ENCODE results near the gene SLC33A1.
A peak's percentile ranks its signal among the peaks of the same experiment; 100 is the strongest.
"Not testable (repeated sequence)": the region's sequence is repeated elsewhere in the genome, so short reads cannot be mapped to it uniquely, and the experiment has no call there.

The SLC33A1 gene

GRCh38 chr3:155861476-155862183, 7.4 kb upstream of the SLC33A1 start:
- DNase-seq: no peak

- not testable (repeated sequence) for DNase-seq
Measured at GRCh38 chr3:155860424-155860823, 6.2 kb upstream of the SLC33A1 start.

GRCh38 chr3:155859859-155860258, 5.6 kb upstream of the SLC33A1 start:
- no peak for DNase-seq

- no peak for DNase-seq
Measured at GRCh38 chr3:155853214-155854140, 750 bp downstream of the SLC33A1 start.

GRCh38 chr3:155852341-155852740, 1.9 kb downstream of the SLC33A1 start:
- DNase-seq: no peak

GRCh38 chr3:155849404-155849803, 4.8 kb downstream of the SLC33A1 start:
- DNase-seq: not testable (repeated sequence)

DNA sequence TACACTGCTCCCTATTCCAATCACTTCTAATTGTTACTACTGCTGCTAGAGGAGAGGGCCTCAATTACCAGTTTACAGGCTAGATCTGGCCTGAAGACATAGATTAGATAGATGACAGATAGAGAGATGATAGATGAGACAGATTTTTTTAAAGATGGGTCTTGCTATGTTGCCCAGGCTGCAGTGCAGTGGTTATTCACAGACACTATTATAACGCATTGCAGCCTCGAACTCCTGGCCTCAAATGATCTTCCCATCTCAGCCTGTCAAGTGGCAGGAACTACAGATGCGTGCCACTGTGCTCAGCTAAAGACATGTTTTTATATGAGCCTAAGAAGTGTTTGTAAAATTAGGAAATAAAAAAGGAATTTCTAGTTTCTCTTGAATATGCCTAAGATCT, 6.2 kb downstream of the SLC33A1 start:
- no peak for DNase-seq

GRCh38 chr3:155846119-155846518, 8.1 kb downstream of the SLC33A1 start:
- no peak for DNase-seq

GRCh38 chr3:155843569-155843968, 10.7 kb downstream of the SLC33A1 start:
- DNase-seq: no peak

GRCh38 chr3:155835341-155836071, 18.7 kb downstream of the SLC33A1 start:
- no peak for DNase-seq

DNA sequence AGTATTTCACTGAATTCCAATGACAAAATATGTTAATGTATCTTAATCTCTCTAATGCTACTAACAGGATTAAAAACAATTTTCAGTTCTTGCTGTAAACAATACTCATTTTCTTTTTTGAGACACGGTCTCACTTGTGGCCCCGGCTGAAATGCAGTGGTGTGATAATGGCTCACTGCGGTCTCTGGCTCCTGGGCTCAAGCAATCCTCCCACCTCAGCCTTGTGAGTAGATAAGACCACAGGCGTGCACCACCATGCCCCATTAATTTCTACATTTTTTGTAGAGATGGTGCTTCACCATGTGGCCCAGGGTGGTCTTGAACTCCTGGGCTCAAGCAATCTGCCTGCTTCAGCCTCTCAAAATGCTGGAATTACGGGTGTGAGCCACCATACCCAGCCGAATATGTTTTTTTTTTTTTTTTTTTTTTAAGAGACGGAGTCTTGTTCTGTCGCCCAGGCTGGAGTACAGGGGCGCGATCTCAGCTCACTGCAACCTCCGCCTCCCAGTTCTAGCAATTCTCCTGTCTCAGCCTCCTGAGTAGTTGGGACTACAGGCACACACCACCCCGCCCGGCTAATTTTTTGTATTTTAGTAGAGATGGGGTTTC, 25.6 kb downstream of the SLC33A1 start:
- DNase-seq: not testable (repeated sequence)

- no peak for DNase-seq
Measured at GRCh38 chr3:155815030-155815545, 39.1 kb downstream of the SLC33A1 start.

GRCh38 chr3:155813224-155813623, 41.0 kb downstream of the SLC33A1 start:
- DNase-seq: not testable (repeated sequence)

- no peak for DNase-seq
Measured at GRCh38 chr3:155809181-155809580, 45.0 kb downstream of the SLC33A1 start.

DNA sequence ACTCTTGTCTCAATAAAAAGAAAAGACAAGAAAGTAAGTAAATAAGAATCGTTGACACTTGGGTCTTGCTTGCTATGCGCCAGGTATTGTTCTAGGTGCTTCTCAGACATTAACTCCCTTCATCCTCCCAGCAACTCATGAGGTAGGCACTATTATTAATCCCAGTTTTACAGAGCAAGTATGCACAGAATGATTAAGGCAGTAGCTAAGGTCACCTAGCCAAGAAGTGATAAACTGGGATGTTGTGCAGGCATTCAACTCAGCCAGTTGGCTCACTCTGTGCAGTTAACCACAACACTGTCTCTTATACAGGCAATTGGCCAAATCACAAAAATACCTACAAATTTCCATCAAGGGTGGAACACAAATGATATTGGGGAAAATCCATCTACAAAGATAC, 46.4 kb downstream of the SLC33A1 start:
- no peak for DNase-seq

GRCh38 chr3:155805802-155806618, 48.2 kb downstream of the SLC33A1 start, which contains the start of gene C3orf33:
TSS of gene C3orf33 (minus strand) at chr3:155806278. CDS start at chr3:155806252, 26 bp downstream.
- peak; percentile 6 for DNase-seq

DNA sequence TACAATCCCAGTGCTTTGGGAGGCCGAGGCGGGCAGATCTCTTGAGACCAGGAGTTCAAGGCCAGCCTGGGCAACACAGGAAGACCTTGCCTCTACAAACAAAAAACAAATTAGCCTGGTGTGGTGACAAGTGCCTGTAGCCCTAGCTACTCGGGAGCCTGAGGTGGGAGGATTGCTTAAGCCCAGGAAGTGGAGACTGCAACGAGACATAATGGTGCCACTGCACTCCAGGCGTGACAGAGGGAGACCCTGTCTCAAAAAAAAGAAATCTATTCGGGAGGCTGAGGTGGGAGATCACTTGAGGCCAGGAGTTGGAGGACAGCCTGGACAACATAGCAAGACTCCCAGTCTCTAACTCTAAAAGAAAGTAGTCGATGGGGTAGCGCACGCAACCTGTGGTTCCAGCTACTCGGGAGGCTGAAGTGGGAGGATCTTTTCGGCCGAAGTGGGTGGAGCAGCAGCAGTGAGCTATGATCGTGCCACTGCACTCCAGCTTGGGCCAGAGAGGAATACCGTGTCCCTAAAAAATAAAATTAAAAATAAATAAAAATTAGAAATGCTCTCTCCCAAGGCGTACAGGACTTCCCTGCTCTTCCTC, 48.9 kb downstream of the SLC33A1 start:
- peak; percentile 10 for DNase-seq

- no peak for DNase-seq
Measured at GRCh38 chr3:155804323-155804722, 49.9 kb downstream of the SLC33A1 start.

GRCh38 chr3:155792532-155792931, 61.7 kb downstream of the SLC33A1 start:
- DNase-seq: no peak

GRCh38 chr3:155791190-155791589, 63.0 kb downstream of the SLC33A1 start:
- DNase-seq: no peak

DNA sequence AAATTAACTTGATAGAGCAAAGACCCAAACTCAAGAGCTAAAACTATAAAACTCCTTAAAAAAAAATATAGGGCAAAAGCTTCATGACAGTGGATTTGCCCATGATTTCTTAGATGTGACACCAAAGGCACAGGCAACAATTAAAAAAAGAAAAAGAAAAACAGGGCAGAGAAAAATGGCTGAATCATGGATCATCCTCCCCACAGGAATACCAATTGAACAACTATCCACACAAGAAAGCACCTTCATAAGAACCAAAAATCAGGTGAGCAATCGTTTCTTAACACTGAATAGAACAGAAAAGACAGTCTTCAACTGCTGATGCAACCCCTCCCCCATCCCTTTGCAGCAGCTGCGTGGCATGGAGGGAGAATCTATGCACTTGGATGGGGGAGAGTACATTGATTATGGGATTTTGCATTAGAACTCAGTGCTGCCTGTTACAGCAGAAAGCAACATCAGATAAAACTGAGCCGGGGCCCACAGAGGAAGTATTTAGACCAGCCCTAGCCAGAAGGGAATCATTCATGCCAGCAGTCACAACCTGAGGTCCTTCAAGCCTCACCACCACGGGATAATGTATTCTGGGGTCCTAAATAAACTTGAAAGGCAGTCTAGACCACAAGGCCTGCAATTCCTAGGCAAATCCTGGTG, 63.8 kb downstream of the SLC33A1 start:
- DNase-seq: no peak

All from SHP77 treated with DMSO at 0.1 percent for 48 hours (cell line).